ENCODE measurements around the gene CFH.

- TF ChIP-seq CTCF (IDR thresholded peaks at IDR 0.05; ENCODE audit: low read depth, low read length) (no peak), POLR2A (IDR thresholded peaks at IDR 0.05; ENCODE audit: extremely low read depth, insufficient read length) (no peak)
- TF ChIP-seq, protein P1, sequence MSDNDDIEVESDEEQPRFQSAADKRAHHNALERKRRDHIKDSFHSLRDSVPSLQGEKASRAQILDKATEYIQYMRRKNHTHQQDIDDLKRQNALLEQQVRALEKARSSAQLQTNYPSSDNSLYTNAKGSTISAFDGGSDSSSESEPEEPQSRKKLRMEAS (IDR thresholded peaks at IDR 0.05; ENCODE audit: low read depth, low read length) = no peak
Measured at GRCh38 chr1:196701144-196701543, 49.3 kb downstream of the CFH start.
